ENCODE results near the gene MYEOV. TPM values are rescaled to one million over a fixed set of nuclear protein-coding genes. Genes with fewer than 3 reads are reported as not detected.

MYEOV gene
- total and polyA plus RNA-seq, 4 donors = 0.37 to 0.82 (median 0.64) TPM

DNA sequence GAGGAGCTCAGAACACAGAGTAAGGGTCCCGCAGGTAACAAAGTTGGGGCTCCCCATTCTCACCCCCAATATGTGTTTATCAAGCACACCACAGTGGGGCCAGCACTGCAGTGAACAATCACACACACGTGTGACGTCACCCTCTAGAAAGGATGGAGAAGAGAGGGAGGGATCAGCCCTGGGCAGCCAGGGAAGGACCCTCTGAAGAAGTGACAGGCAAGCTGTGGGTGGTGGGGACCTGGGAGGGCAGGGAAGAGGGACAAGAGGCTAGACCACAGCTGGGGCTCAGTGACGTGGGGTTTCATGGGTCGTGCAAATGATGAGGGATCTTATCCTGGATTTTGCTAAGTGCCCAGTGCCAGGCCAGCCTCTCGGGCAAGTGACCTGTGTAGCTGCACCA lies 28.7 kb upstream of the MYEOV start:
- ATAC-seq (ENCODE audit: insufficient read depth, low FRiP score) = no peak
- Histone ChIP-seq H3K36me3 (ENCODE audit: control insufficient read depth in 4 of 4, insufficient read depth in 4 of 4, low read length in 4 of 4) (no peaks in the 10 kb centered on the region), H3K9me3 (ENCODE audit: control insufficient read depth in 4 of 4, insufficient read depth in 3 of 4, low read length in 3 of 4) (no peaks in the 10 kb centered on the region), H3K9ac (ENCODE audit: insufficient read depth in 1 of 2, low read length in 2 of 2) (no peak overlapping the region), H3K27ac (ENCODE audit: low read depth in 1 of 2, low read length in 1 of 2) (no peak overlapping the region), H3K27me3 (ENCODE audit: control insufficient read depth in 3 of 3, insufficient read depth in 3 of 3, low read length in 2 of 3) (no peaks in the 10 kb centered on the region), H3K4me1 (ENCODE audit: control insufficient read depth in 5 of 5, insufficient read depth in 5 of 5, low read length in 5 of 5) (peaks cover 0 to 25% (median 14%) of the 10 kb centered on the region in 5 donors), H3K4me3 (no peak overlapping the region)
- WGBS, 2 donors = 93 to 95% methylated on average over 6 of the region's 6 CpGs
- TF ChIP-seq, protein P1, sequence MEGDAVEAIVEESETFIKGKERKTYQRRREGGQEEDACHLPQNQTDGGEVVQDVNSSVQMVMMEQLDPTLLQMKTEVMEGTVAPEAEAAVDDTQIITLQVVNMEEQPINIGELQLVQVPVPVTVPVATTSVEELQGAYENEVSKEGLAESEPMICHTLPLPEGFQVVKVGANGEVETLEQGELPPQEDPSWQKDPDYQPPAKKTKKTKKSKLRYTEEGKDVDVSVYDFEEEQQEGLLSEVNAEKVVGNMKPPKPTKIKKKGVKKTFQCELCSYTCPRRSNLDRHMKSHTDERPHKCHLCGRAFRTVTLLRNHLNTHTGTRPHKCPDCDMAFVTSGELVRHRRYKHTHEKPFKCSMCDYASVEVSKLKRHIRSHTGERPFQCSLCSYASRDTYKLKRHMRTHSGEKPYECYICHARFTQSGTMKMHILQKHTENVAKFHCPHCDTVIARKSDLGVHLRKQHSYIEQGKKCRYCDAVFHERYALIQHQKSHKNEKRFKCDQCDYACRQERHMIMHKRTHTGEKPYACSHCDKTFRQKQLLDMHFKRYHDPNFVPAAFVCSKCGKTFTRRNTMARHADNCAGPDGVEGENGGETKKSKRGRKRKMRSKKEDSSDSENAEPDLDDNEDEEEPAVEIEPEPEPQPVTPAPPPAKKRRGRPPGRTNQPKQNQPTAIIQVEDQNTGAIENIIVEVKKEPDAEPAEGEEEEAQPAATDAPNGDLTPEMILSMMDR (IDR thresholded peaks at IDR 0.05; ENCODE audit: control extremely low read depth, extremely low read depth) = no peak
- DNase-seq = no peak

- Histone ChIP-seq H3K9me3 (ENCODE audit: control insufficient read depth in 4 of 4, insufficient read depth in 3 of 4, low read length in 3 of 4) (no peaks in the 10 kb centered on the region), H3K9ac (ENCODE audit: insufficient read depth in 1 of 2, low read length in 2 of 2) (no peak overlapping the region), H3K4me3 (no peak overlapping the region), H3K4me1 (ENCODE audit: control insufficient read depth in 5 of 5, insufficient read depth in 5 of 5, low read length in 5 of 5) (peaks cover 0 to 25% (median 14%) of the 10 kb centered on the region in 5 donors), H3K36me3 (ENCODE audit: control insufficient read depth in 4 of 4, insufficient read depth in 4 of 4, low read length in 4 of 4) (no peaks in the 10 kb centered on the region), H3K27ac (ENCODE audit: low read depth in 1 of 2, low read length in 1 of 2) (no peak overlapping the region), H3K27me3 (ENCODE audit: control insufficient read depth in 3 of 3, insufficient read depth in 3 of 3, low read length in 2 of 3) (no peaks in the 10 kb centered on the region)
- TF ChIP-seq, protein P1 (IDR thresholded peaks at IDR 0.05; ENCODE audit: control extremely low read depth, extremely low read depth) = no peak
- DNase-seq = no peak
- 92% methylated on average over 11 of the region's 11 CpGs for WGBS, 2 donors
- no peak for ATAC-seq (ENCODE audit: insufficient read depth, low FRiP score)
Observed at GRCh38 chr11:69265911-69266510, 27.9 kb upstream of the MYEOV start.

DNA sequence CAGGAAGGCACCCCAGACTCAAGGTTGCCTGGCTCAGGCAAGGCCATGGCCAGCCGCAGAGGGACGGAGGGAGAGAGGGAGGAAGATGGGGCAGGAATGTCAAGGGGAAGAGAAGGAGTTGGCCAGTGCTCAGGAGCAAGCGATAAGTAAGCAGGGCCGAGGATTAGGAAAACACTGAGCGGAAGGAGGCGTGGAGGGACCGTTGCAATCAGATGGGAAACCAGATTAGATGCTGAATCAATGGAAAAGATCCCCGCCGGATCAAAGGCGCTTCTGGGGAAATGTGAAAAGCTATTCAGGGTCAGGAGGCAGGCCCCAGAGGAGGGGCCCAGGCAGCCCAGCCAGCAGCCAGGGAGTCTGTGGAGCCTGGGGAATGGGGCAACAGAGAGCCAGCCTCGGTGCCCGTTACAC lies 26.6 kb upstream of the MYEOV start:
- TF ChIP-seq, protein P1 (IDR thresholded peaks at IDR 0.05; ENCODE audit: control extremely low read depth, extremely low read depth) = no peak
- H3K27ac ChIP-seq (ENCODE audit: low read depth in 1 of 2, low read length in 1 of 2) = peak overlapping the region in 1 of 2 donors; percentile 26
- no peak overlapping the region for H3K9ac ChIP-seq (ENCODE audit: insufficient read depth in 1 of 2, low read length in 2 of 2)
- H3K27me3 ChIP-seq (ENCODE audit: control insufficient read depth in 3 of 3, insufficient read depth in 3 of 3, low read length in 2 of 3) = no peaks in the 10 kb centered on the region
- no peak overlapping the region for H3K4me3 ChIP-seq
- ATAC-seq (ENCODE audit: insufficient read depth, low FRiP score) (no peak), DNase-seq (peak in 1 of 3 donors; percentile 45)
- H3K9me3 ChIP-seq (ENCODE audit: control insufficient read depth in 4 of 4, insufficient read depth in 3 of 4, low read length in 3 of 4) = no peaks in the 10 kb centered on the region
- no peaks in the 10 kb centered on the region for H3K36me3 ChIP-seq (ENCODE audit: control insufficient read depth in 4 of 4, insufficient read depth in 4 of 4, low read length in 4 of 4)
- WGBS, 2 donors = 44 to 79% methylated on average over 12 of the region's 12 CpGs
- H3K4me1 ChIP-seq (ENCODE audit: control insufficient read depth in 5 of 5, insufficient read depth in 5 of 5, low read length in 5 of 5) = peaks cover 0 to 25% (median 14%) of the 10 kb centered on the region in 5 donors

- TF ChIP-seq, protein P1 (IDR thresholded peaks at IDR 0.05; ENCODE audit: control extremely low read depth, extremely low read depth) = no peak
- Histone ChIP-seq H3K36me3 (ENCODE audit: control insufficient read depth in 4 of 4, insufficient read depth in 4 of 4, low read length in 4 of 4) (no peaks in the 10 kb centered on the region), H3K9ac (ENCODE audit: insufficient read depth in 1 of 2, low read length in 2 of 2) (no peak overlapping the region), H3K4me3 (no peak overlapping the region), H3K27me3 (ENCODE audit: control insufficient read depth in 3 of 3, insufficient read depth in 3 of 3, low read length in 2 of 3) (no peaks in the 10 kb centered on the region), H3K27ac (ENCODE audit: low read depth in 1 of 2, low read length in 1 of 2) (no peak overlapping the region), H3K4me1 (ENCODE audit: control insufficient read depth in 5 of 5, insufficient read depth in 5 of 5, low read length in 5 of 5) (peaks cover 0 to 21% (median 12%) of the 10 kb centered on the region in 5 donors), H3K9me3 (ENCODE audit: control insufficient read depth in 4 of 4, insufficient read depth in 3 of 4, low read length in 3 of 4) (no peaks in the 10 kb centered on the region)
- no peak for ATAC-seq (ENCODE audit: insufficient read depth, low FRiP score)
- no peak for DNase-seq
- 92 to 94% methylated on average over 9 of the region's 9 CpGs for WGBS, 2 donors
Observed at GRCh38 chr11:69268911-69269310, 25.0 kb upstream of the MYEOV start.

All from lung (tissue), 12 donors.